COR-L47 (cell line): Measurements from ENCODE around the gene COTL1.
"Not testable (repeated sequence)": the region's sequence is repeated elsewhere in the genome, so short reads cannot be mapped to it uniquely, and the experiment has no call there.

Experiments
- DNase-seq: peaks from one replicate; lab custom pipeline; 2025; lab: John Stamatoyannopoulos, UW

Gene COTL1

GRCh38 chr16:84569382-84569987, 48.4 kb downstream of the COTL1 start:
- DNase-seq: no peak

DNA sequence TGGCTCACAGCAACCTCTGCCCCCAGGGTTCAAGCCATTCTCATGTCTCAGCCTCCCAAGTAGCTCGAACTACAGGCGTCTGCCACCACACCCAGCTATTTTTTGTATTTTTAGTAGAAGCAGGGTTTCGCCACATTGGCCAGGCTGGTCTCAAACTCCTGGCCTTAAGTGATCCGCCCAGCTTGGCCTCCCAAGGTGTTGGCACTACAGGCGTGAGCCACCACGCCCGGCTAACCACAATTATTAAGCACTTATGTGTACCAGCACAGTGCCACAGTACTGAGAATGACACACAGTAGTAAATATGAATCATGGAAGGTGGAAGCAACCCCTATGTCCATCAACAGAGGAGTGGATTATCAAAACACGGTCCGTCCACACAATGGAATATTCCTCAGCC, 49.8 kb downstream of the COTL1 start:
- DNase-seq: no peak

- no peak for DNase-seq
Measured at GRCh38 chr16:84567286-84567962, 50.5 kb downstream of the COTL1 start.

- DNase-seq: no peak
Measured at GRCh38 chr16:84566545-84567257, 51.2 kb downstream of the COTL1 start.

- no peak for DNase-seq
Measured at GRCh38 chr16:84565669-84566495, 52.0 kb downstream of the COTL1 start.

DNA sequence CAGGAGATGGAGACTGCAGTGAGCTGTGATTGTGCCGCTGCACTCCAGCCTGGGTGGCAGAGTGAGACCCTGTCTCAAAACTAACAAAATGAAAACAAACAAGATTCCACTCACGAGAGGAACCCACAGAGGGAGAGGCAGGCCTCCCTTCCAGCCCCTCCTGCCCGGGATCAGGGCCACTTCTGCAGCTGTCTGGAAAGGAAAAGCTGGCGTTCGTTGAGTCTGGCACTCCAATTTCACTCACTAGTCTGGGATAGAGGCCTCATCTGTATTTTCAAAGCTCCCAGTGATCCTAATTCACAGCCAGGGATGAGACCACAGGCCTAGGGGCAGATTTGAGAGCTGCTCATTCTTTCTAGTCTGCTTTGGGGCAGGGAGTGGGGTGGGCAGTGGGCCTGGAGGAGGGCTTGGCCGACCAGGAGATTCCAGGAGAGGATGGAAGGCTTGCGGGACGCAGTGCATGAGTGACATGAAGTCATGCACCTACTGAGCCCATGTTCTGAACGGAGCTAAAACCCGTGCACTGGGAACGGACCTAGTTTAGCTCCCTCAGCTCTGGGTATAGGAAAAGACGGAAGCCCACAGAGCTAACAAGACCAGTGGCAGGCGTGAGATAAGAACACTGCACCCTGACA, 54.0 kb downstream of the COTL1 start:
- DNase-seq: no peak

DNA sequence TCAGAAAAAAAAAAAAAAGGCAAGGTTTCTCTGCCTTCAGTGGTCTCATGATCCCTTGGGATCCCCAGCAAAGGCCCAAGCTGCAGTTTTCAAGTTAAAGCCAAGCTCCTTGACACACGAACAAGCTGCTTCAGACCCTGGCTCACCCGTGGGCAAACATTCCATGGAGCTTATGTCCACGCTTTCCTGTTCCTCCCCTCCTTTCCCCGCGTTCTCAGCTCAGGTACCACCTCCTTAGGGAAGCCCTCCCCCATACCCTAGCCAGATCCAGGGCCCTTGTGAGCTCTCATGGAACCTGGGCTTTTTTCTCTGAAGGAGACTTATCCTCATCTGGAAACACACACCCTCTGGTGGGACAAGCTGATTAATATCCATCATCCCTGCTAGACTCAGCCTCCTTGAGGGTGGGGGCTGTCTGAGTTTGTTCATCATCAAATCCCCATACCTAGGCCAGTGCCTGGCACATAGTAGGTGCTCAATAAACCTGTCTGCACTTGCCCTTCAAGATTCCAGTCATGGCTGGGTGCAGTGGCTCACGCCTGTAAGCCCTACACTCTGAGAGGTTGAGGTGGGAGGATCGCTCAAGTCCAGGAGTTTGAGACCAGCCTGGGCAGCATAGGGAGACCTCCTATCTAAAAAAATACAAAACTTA, 54.7 kb downstream of the COTL1 start:
- DNase-seq: no peak

DNA sequence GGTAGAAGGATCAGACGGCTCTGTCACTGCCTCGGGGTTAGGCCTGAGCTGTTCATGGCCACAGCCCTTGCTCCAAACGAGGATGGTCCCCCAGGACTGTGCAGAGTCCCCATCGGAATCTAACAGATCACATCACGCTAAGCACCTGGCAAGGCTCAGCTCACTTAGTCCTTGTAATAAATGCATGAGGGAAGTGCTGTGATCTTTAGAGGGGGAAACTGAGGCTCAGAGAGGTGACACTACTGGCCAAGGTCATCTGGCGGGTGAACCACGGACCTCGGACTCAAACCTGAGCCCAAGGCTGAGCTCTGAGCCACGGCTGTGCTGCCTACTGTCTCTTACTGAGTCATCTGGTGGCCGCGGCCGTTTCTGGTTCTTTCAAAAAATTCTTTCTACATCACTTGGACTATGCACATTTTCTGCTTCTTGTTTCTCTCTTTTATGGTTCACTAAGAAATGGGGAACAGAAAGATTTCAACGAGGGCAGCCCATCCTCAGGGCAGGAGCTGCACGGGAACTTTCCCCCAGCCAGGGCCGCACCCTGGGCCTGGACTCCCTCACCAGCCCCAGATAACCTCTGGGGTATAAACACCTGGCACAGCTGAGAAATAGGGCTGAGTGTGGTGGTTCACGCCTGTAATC, 55.6 kb downstream of the COTL1 start:
- no peak for DNase-seq

GRCh38 chr16:84561291-84561690, 56.6 kb downstream of the COTL1 start:
- no peak for DNase-seq

DNA sequence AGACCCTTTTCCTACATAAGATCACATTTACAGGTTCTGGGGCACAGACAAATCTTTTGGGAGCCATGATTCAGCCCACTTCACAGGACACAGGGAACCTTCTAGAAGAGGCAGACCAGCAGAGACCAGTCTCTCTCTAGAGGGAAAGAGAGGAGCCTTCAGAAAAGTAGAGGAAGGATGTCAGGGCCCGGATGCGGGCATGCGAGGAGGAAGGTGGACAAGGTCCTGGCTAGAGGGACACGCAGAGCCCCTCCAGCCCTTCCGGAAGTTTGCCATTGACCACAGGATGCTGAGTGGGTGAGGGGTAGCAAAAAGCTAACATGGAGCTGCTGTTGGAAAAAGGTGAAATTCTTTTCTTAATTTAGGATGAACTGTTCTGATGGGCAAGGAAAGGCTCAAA, 57.6 kb downstream of the COTL1 start:
- DNase-seq: no peak

DNA sequence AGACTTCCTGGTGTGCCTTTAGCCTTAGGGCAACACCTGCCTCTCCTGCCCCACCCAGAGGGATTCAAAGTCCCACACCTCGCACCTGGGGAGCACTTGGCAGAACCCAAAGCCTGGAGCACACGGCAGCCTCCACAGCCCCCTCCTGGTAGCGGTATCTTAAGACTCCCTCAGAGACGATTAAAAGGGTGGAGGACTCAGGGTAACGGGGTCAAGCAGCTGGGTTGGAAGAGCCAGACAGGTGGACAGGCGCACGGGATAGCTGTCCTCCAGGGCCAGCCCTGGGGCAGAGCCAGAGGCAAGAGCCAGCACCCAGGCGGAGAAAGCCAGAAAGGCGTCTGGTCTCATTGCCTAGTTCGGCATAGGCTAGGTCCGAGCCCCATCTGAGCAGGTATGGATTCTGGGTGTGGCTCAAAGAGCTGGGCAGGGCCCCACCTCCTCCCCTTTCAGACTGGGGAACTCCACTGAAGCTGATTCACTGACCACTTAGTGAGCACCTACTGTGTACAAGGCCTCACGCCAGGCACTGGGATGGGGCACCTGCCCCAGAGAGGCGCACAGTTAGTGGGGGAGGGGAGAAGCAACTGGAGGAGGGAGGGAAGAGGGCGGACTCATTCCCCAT, 58.5 kb downstream of the COTL1 start:
- DNase-seq: peak; percentile 37

DNA sequence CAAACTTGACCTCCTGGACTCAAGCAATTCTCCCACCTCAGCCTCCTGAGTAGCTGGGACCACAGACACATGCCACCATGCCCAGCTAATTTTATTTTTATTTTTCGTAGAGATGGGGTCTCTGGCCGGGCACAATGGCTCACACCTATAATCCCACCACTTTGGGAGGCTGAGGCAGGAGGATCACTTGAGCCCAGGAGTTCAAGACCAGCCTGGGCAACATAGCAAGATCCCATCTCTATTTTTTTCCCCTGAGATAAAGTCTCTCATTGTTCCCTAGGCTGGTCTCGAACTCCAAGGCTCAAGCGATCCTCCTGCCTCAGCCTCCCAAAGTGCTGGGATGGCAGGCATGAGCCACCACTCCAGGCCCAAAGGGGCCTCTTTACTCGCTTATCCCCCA, 59.0 kb downstream of the COTL1 start:
- DNase-seq: not testable (repeated sequence)

DNA sequence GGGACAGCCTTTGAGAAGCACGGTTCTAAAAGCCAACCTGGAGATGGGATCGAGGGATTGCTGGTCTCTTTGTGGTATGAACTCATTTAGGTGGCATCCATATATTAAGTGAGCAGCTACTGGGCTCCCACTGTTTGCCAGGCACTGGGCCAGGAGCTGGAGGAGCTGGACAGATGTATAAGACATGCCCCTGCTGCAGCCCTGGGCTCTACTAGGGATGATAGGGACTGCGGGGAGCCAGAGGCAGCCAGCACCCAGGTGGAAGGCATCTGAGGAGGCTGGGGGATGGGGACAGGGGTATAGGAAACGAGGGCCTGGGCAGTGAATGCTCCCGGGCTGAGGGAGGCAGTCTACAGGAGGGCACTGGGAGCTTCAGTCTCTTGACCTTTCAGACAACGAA, 60.4 kb downstream of the COTL1 start:
- no peak for DNase-seq

- DNase-seq: no peak
Measured at GRCh38 chr16:84557059-84557458, 60.8 kb downstream of the COTL1 start.

- DNase-seq: no peak
Measured at GRCh38 chr16:84555418-84556196, 62.3 kb downstream of the COTL1 start.

- no peak for DNase-seq
Measured at GRCh38 chr16:84554627-84555328, 63.1 kb downstream of the COTL1 start.

DNA sequence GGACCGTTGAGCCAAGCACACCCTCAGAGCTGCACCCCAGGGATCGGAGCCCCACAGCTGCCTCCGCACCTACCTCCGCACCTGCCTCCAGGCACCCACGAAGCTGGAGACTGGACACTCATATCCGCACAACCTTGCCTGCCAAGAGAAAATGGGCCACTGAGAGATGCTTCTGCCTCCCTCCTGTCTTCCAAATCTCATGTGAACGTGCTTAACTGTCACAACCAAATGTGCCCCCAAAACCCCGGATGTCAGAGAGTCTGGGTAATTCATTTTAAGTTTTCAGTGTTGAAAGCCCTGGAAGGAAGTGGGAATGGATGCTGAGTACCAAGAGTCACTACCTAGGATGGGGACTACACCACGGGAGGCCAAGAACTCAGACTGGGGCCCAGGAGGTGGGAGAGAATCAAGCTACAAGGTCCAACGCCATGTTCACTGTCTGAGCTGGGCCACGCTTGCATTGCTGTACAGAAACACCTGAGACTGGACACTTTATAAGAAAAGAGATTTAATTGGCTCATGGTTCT, 63.9 kb downstream of the COTL1 start:
- DNase-seq: no peak

DNA sequence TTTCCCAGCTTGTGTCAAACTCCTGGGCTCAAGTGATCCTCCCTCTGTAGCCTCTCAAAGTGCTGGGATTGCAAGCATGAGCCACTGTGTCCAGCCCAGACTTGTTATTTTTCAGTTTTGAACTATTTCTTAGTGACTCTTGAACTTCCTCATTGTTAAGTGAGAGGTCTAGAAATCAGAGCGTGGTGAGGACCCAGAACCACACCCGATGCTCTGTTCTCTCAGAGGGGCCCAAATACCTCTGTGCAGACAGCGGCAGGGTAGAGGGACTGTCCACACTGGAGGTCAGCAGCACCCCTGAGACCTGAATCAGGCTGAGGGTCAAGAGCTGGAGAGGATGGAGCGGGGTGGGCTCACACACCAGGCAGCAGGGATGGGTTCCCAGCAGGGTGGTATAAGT, 65.7 kb downstream of the COTL1 start:
- DNase-seq: no peak

GRCh38 chr16:84550096-84550495, 67.8 kb downstream of the COTL1 start:
- DNase-seq: no peak
